Thyroid gland (tissue), 4 donors: ENCODE measurements around the gene GCK. TPM values are rescaled to one million over a fixed set of nuclear protein-coding genes. Genes with fewer than 3 reads are reported as not detected.

Source experiments
- DNase-seq, 2 donors: peaks; one replicate each; pipeline ENCODE4 v3.0.0-alpha.2; 2019
- H3K27ac ChIP-seq, 3 donors: fragments of 200-600 bp; sonication (generic); 1 replicate in 2 of 3; 2 replicates in 1 of 3; pipeline ENCODE4 v1.5.1; 2016 to 2019; ENCODE audit warnings: mild to moderate bottlenecking in 1 of 3, moderate library complexity in 1 of 3
- H3K27me3 ChIP-seq: fragments of 200-600 bp; sonication (generic); one replicate; pipeline ENCODE4 v1.5.1; 2019
- H3K36me3 ChIP-seq, 2 donors: fragments of 200-600 bp; sonication (generic); one replicate each; pipeline ENCODE4 v1.5.1; 2016 to 2019
- H3K4me1 ChIP-seq, 2 donors: fragments of 200-600 bp; sonication (generic); one replicate each; pipeline ENCODE4 v1.5.1; 2017 to 2019
- H3K4me3 ChIP-seq, 3 donors: fragments of 200-600 bp; sonication (generic); replicated peaks in 1 of 3; 1 replicate in 2 of 3; 2 replicates in 1 of 3; pipeline ENCODE4 v1.5.1; 2016; ENCODE audit warnings: mild to moderate bottlenecking in 1 of 3
- H3K9me3 ChIP-seq: fragments of 200-600 bp; sonication (generic); one replicate; pipeline ENCODE4 v1.5.1; 2017
- POLR2A ChIP-seq, 2 donors: fragments of 450-650 bp; IDR thresholded peaks; one replicate each; pipeline ENCODE4 v1.6.1; 2017; ENCODE audit warnings: antibody characterized with exemption in 2 of 2, mild to moderate bottlenecking in 2 of 2, moderate library complexity in 1 of 2
- WGBS, 2 donors: methylation state at CpG; one replicate each; pipeline ENCODE4 v1.1.5; 2017; 5-methylcytosine and 5-hydroxymethylcytosine counted together
- intact Hi-C: fragments of 100-400 bp; cut with DNase I; formaldehyde crosslinking; loops from one replicate; pipeline ENCODE4 v1.15.1; 2023
- total RNA-seq, 4 donors: library from RNA; depleted of rRNA; stranded (reverse); fragments of >200 nt; gene quantifications; one replicate each; pipeline ENCODE4 v1.2.3, GENCODE V29; 2016
- TF ChIP-seq, protein P1 (sequence below), 6 experiments: fragments of 200-600 bp in 3 of 6; fragments of 450-650 bp in 3 of 6; sonication (generic) in 3 of 6; IDR thresholded peaks; one replicate each; pipeline ENCODE4 v1.5.1; 2016 to 2019; ENCODE audit warnings: antibody characterized with exemption in 6 of 6, mild to moderate bottlenecking in 2 of 6, inconsistent platforms in 1 of 6, moderate library complexity in 1 of 6

GCK gene
- total RNA-seq, 4 donors from 2014 or later = 0.22 to 0.73 TPM; not detected in 2

DNA sequence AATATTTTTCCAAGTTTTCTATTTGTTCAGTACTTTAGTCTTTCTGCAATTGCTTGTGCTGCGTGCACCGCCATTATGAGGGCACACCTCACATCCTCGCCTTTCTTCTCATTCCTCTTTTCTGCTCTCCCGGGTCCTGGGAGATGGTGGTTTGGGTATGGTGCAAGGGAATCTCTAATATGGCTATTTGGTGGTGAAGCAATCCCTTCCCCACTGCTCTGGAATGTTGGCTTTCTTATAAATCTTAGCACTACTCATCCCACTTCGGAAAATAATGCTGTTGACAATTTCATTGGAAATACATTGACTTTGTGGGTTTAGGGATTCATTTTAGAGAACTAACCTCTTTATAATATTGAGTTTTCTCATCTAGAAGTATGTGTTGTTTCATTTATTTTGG lies 1.9 kb upstream of the GCK start:
- no peaks in the 10 kb centered on the region for H3K9me3 ChIP-seq
- no peak overlapping the region for H3K4me3 ChIP-seq
- TF ChIP-seq POLR2A (IDR thresholded peaks at IDR 0.05) = no peak
- TF ChIP-seq, protein P1, sequence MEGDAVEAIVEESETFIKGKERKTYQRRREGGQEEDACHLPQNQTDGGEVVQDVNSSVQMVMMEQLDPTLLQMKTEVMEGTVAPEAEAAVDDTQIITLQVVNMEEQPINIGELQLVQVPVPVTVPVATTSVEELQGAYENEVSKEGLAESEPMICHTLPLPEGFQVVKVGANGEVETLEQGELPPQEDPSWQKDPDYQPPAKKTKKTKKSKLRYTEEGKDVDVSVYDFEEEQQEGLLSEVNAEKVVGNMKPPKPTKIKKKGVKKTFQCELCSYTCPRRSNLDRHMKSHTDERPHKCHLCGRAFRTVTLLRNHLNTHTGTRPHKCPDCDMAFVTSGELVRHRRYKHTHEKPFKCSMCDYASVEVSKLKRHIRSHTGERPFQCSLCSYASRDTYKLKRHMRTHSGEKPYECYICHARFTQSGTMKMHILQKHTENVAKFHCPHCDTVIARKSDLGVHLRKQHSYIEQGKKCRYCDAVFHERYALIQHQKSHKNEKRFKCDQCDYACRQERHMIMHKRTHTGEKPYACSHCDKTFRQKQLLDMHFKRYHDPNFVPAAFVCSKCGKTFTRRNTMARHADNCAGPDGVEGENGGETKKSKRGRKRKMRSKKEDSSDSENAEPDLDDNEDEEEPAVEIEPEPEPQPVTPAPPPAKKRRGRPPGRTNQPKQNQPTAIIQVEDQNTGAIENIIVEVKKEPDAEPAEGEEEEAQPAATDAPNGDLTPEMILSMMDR (IDR thresholded peaks at IDR 0.05) = no peak
- intact Hi-C loops = no loop called here
- no peaks in the 10 kb centered on the region for H3K27me3 ChIP-seq
- H3K36me3 ChIP-seq = no peaks in the 10 kb centered on the region
- no peak overlapping the region for H3K27ac ChIP-seq
- H3K4me1 ChIP-seq = peaks cover 0 to 3% of the 10 kb centered on the region in 2 donors
- DNase-seq = no peak
- 89 to 92% methylated on average over 5 of the region's 5 CpGs for WGBS, 2 donors

GRCh38 chr7:44189993-44190872 lies 994 bp upstream of the GCK start:
- no peak for DNase-seq
- TF ChIP-seq, protein P1 (IDR thresholded peaks at IDR 0.05) = no peak
- TF ChIP-seq POLR2A (IDR thresholded peaks at IDR 0.05) = no peak
- Histone ChIP-seq H3K36me3 (no peaks in the 10 kb centered on the region), H3K4me1 (peaks cover 0 to 3% of the 10 kb centered on the region in 2 donors), H3K27ac (no peak overlapping the region), H3K27me3 (no peaks in the 10 kb centered on the region), H3K9me3 (no peaks in the 10 kb centered on the region), H3K4me3 (no peak overlapping the region)
- intact Hi-C loops = no loop called here
- 68 to 74% methylated on average over 14 of the region's 14 CpGs for WGBS, 2 donors

DNA sequence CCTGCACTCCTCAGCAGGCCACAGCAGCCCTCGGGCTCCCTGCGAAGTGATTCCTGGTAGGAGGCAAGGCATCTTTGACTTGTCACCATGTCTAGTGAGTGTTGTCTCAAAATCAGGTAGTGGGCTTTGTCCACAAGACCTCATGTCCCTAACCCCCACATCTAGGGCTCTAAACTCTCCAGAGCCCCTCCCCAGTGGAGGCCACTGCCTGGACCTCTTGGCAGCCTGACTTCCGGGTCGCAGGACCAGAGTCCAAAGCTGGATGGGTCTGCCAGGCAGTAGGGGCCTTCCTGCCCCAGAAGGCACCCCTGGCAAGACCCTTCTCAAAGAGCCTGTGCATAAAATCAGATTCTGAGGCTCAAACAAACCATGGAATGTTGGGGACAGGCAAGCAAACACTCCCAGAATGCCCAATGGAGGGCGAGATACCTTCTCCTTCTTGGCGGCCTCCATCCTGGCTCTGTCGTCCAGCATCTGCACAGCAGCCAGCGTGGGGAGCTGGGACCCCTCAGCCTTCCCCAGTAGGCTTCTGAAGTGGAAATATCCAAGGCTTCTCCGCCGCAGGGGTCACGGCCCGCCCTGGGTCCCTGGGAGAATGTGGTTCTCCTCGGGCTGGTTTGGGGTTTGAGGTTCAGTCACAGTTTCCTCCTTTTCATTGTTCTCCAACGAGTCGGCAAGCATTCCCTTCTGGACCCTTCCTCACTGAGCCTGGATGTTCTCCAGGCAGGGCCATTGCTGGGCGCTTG lies 586 bp downstream of the GCK start:
- intact Hi-C loops = no loop called here
- H3K36me3 ChIP-seq = no peaks in the 10 kb centered on the region
- H3K4me1 ChIP-seq = peaks cover 0 to 3% of the 10 kb centered on the region in 2 donors
- no peak for DNase-seq
- TF ChIP-seq, protein P1 (IDR thresholded peaks at IDR 0.05) = no peak
- no peak for TF ChIP-seq POLR2A (IDR thresholded peaks at IDR 0.05)
- 72 to 76% methylated on average over 15 to 16 of the region's 16 CpGs for WGBS, 2 donors
- no peak overlapping the region for H3K27ac ChIP-seq
- no peaks in the 10 kb centered on the region for H3K27me3 ChIP-seq
- no peaks in the 10 kb centered on the region for H3K9me3 ChIP-seq
- H3K4me3 ChIP-seq = no peak overlapping the region

- Histone ChIP-seq H3K4me1 (peaks cover 0 to 3% of the 10 kb centered on the region in 2 donors), H3K9me3 (no peaks in the 10 kb centered on the region), H3K27me3 (no peaks in the 10 kb centered on the region), H3K27ac (no peak overlapping the region), H3K4me3 (no peak overlapping the region), H3K36me3 (no peaks in the 10 kb centered on the region)
- 58 to 71% methylated on average over 9 of the region's 9 CpGs for WGBS, 2 donors
- intact Hi-C loops = no loop called here
- no peak for DNase-seq
- TF ChIP-seq, protein P1 (IDR thresholded peaks at IDR 0.05) = no peak
- no peak for TF ChIP-seq POLR2A (IDR thresholded peaks at IDR 0.05)
Measured at GRCh38 chr7:44187636-44188416, 1.4 kb downstream of the GCK start.
